GM23248 (cell line): ENCODE results near the gene GNA15.

Experiments
- EZH2 ChIP-seq: fragments of 200-600 bp; sonication (generic); IDR thresholded peaks from 2 replicates; pipeline ENCODE4 v1.6.1; 2018; ENCODE audit warnings: antibody characterized with exemption, mild to moderate bottlenecking; ENCODE audit not compliant: insufficient read depth, poor library complexity, severe bottlenecking
- EZH2phosphoT487 ChIP-seq: fragments of 200-600 bp; sonication (generic); IDR thresholded peaks from 2 replicates; pipeline ENCODE4 v1.6.1; 2018; ENCODE audit warnings: antibody characterized with exemption, moderate library complexity, mild to moderate bottlenecking, low read depth; ENCODE audit not compliant: insufficient read depth

DNA sequence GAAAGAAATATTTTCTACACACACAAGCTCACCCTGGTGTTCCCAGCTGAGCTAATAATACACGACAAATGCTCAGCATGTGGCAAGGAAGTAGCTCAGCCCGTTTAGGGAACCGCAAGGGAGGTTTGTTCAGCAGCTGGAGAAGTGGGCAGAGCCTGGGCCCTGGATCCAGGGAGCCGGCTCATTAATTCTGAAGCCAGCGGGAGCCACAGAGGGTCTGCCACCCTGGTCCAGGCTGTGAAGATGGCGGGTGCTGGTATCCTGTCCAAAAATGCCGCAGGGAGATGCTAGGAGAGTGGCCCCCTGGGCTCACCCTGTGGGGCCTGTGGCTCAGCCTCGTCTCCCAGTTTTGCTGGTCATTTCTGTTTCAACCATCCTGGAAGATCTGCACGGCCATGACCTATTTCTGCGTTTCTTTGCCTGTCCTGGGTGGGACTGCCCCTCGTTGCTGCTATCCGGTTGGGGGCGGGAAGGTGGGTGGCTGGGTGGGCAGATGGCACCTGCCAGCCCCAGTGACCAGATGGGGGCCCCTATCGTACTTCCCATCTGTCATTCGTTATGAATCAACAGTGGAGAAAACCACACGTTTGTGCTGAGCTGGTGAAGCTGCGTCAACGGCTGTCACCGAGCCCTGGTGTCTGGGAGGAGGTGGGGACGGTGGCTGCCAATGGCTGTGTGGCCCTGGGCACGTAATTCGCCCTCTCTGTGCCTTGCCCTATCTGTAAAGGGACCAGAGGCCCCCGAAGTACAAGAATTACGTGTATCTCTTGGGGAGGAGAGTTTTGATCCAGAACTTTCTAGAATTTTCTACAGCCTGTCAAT, 2.7 kb upstream of the GNA15 start:
- TF ChIP-seq EZH2: no peak
- TF ChIP-seq EZH2phosphoT487: no peak
